HG03432 (cell line): ENCODE data around the gene SLC7A7.
A peak's percentile ranks its signal among the peaks of the same experiment; 100 is the strongest.
"Not testable (repeated sequence)": the region's sequence is repeated elsewhere in the genome, so short reads cannot be mapped to it uniquely, and the experiment has no call there.

Experiments used
- ATAC-seq: cut with Tn5 transposase; IDR thresholded peaks from one replicate; pipeline ENCODE4 v1.9.1; 2021; ENCODE audit warnings: mild to moderate bottlenecking, moderate library complexity; ENCODE audit not compliant: unreplicated experiment

SLC7A7 gene

DNA sequence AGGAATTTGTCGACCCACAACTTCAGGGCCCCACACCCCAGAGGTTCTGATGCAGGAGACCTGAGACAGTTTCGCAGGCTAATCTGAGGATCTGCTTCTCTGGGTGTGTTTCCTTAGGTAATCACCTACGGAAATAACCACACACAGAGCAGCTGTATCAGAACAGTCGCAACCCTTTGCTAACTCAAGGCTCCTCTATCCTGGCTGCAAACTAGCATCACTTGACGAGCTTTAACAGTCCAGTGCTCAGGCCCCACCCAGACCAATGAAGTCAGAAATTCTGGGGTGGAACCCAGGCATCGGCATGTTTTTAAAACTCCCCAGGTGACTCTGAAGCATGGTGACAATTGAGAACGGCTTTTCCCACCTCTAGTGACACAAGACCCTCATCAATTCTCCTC lies 20.7 kb downstream of the SLC7A7 start:
- ATAC-seq, result peak; percentile 41

GRCh38 chr14:22793976-22794375 lies 21.3 kb downstream of the SLC7A7 start:
- no peak for ATAC-seq

DNA sequence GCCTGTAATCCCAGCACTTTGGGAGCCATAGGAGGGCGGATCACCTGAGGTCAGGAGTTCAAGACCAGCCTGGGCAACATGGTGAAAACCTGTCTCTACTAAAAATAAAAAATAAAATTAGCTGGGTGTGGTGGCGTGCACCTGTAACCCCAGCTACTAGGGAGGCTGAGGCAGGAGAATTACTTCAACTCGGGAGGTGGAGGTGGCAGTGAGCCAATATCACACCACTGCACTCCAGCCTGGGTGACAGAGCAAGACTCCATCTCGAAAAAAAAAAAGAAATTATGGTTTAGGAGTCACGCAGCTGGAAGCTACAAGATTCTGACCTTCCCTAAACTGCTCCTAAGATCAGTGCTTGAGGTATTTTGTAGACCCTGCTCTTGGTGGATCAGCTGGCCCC lies 21.7 kb downstream of the SLC7A7 start:
- not testable (repeated sequence) for ATAC-seq

GRCh38 chr14:22792158-22792557 lies 23.1 kb downstream of the SLC7A7 start:
- ATAC-seq, result no peak

- ATAC-seq, result no peak
Observed at GRCh38 chr14:22791301-22791700, 23.9 kb downstream of the SLC7A7 start.

DNA sequence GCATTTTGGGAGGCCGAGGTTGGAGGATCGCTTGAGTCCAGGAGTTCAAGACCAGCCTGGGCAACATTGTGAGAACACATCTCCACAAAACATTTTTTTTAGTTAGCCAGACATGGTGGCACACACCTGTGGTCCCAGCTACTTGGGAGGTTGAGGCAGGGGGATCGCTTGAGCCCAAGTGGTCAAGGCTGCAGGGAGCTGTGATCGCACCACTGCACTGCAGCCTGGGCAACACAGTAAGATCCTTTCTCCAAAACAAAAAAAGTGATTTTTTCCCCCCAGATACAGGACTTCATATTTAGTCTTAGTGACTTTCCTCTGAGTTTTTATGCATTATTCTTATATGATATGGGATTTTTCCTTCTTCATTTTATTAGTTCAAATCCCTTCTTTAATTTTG lies 28.6 kb downstream of the SLC7A7 start:
- no peak for ATAC-seq

DNA sequence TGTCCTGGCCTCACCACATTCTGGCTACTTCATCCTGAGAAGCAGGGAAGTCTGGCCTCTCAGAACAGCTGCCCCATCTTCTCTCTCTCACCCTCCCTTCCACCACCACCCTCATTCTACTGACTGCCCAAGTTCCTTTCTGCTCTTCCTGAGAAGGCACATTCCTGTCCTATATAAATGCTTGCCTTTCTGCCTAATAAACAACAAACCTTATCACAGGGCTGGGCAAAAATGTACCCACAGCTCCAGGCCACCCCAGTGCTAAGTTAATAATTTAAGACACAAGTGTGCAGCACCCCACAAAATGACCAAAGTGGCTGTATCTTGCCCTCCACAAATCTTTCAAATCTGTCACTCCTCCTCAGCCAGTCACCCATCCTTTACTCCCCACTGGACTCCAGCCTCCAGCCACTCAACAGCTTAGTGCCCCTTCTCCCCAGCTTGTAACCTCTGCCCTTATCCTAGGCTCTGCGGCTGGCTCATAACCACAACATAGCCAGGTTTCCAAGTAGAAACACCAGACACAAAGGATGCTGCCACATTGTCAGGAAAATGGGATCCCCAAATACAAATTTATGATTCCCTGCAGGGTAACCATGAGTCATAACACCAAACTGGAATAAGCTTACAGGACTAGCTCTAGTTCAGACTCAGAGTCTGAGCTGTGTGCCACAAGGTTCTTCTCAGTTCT lies 33.8 kb downstream of the SLC7A7 start:
- ATAC-seq, result no peak

- no peak for ATAC-seq
Observed at GRCh38 chr14:22780941-22781300, 34.3 kb downstream of the SLC7A7 start.

DNA sequence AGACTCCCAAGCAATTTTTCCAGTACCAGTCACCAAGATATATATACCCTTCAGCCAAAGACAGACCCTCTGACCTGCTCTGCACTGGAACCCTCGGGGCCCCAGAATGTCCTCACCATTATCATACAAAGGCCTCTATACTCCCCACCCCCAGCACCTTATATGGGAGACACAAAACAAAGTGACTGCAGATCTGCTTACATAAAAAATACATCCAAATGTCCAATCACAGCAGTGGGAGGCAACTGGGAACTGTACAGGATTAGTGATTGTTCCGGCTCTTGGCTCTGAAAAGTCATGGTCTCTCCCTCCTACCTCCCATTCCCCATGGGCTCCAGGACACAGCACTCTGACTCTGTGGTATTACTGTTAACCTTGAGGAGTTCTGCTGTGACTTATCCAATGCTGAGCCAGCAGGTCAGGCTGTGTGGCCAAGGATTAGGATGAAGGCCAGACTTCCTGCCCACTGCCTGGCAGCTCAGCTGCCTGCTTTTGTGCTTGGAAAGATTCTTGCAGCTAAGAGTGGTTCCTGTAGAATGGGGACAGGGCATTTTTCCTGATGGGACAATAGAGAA lies 35.0 kb downstream of the SLC7A7 start:
- ATAC-seq, result no peak

- ATAC-seq, result no peak
Observed at GRCh38 chr14:22778084-22778483, 37.2 kb downstream of the SLC7A7 start.

DNA sequence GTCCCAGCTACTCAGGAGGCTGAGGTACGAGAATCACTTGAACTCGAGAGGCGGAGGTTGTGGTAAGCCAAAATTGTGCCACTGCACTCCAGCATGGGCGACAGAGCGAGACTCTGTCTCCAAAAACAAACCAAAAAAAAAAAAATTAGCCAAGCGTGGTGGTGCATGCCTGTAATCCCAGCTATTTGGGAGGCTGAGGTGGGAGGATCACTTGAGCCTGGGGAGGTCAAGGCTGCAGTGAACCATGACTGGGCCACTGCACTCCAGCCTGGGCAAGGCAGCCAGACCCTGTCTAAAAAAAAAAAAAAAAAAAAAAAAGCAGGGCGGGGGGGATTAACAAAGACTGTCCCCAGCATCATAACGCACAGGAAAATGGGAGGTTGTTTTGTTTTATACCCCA lies 38.4 kb downstream of the SLC7A7 start:
- not testable (repeated sequence) for ATAC-seq

- no peak for ATAC-seq
Observed at GRCh38 chr14:22776215-22776614, 39.0 kb downstream of the SLC7A7 start.

DNA sequence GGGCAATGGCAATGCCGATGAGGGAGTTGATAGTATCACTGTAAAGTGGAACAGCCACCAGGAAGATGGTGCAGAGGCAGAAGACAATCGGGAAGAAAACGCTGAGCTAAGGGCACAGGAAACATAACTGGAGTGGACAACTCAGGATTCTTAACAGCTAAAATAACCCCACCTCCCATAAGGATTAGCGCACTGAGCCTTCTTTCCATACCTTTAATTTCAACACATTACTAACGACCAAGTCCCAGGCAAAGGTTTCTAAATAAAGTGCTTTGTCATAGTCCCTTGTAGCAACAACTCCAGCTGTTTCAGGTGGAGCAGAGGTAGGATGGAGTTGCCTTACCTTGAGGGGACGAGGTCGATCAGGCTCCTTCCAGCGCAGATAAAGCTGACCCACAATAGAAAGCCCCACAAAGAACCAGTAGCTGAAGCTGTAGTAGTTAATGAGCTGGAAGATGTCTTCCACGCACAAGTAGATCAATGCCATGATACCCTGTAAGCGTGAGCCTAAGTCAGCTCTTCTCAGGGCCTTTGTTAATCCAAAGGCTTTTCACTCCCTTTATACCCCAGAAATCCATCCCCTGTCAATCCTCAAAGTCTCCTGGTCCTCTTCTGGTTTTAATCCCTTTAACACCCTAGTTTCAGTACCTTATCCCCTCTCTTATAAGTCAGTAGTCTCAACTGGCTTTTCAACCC lies 41.1 kb downstream of the SLC7A7 start:
- ATAC-seq, result no peak

DNA sequence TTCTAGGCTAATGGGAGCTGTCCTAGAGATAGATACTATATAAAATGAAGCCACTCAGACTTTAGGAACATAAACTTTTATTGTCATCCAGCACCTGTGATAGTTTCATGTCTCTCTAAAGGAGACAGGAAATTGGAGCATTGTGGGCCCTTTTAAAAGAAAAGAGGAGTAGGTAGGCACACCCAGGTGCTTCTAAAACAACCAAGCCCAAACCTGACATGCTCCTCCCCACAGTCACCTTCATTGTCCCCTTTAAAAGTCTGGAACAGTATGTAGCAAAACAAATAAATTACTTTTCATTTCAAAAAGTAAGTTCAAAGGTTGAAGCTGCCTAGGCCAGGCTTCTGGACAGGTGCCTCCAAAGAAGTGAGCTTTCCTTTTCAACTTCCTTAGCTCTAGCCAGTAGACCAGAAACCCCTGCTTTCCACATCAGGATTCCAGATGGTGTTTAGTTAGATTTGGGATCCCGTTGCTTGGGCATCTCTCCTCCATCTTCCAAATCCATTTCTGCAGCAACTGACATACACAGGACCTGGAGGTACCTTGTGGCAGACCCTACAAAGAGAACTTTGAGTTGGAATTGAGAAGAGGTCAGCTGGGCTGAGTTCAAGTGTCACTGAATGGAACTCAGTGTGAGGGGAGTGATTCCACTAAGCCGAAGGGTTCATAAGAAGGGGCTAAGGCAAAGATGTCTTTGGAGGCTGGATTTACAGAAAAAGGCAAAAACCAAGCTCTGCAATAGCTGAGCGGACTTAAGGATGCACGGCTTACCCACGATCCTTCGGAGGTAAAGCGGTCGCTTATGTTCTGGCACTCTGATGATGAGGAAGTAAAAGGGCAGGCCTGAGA lies 41.8 kb downstream of the SLC7A7 start:
- ATAC-seq, result no peak

DNA sequence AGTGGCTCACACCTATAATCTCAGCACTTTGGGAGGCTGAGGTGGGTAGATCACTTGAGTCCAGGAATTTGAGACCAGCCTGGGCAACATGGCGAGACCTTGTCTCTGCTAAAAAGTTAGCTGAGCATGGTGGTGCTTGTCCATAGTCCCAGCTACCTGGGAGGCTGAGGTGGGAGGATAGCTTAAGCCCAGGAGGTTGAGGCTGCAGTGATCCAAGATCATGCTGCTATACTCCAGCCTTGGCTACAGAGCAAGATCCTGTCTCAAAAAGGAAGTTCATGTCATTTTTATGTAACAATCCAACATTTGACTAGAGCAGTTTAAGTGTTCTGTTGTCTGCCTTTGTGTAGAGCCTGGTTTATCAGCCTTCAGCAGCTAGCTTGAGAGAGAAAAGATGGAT lies 42.5 kb downstream of the SLC7A7 start:
- no peak for ATAC-seq

DNA sequence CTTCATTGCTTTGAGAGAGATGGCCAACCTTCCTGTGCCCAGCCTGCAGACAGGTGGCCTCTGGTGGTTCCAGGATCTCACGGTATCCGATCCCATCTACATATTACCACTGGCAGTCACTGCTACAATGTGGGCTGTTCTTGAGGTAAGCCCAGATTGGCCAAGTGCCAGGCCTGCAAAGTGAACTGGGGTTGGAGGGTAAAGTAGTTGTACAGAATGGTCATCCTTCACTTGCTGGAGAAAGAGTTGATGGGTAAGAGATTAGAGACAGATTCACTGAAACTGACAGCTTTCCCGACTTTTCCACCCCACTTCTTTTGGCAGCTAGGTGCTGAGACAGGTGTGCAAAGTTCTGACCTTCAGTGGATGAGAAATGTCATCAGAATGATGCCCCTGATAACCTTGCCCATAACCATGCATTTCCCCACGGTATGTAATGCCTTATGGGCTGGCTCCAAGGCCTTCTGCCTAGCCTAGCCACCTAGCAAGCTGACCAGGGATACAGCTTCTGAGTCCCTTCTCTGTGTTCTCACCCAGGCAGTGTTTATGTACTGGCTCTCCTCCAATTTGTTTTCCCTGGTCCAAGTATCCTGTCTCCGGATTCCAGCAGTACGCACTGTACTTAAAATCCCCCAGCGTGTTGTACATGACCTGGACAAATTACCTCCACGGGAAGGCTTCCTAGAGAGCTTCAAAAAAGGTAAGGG lies 44.6 kb downstream of the SLC7A7 start:
- ATAC-seq, result no peak

- ATAC-seq, result no peak
Observed at GRCh38 chr14:22769369-22769768, 45.9 kb downstream of the SLC7A7 start.

GRCh38 chr14:22768947-22769346 lies 46.3 kb downstream of the SLC7A7 start:
- ATAC-seq, result no peak

GRCh38 chr14:22767323-22767589 lies 48.0 kb downstream of the SLC7A7 start:
- no peak for ATAC-seq

GRCh38 chr14:22766457-22767322 lies 48.5 kb downstream of the SLC7A7 start, which contains the start of gene OXA1L:
OXA1L (plus strand) TSS chr14:22766688; CDS start chr14:22766702, 14 bp downstream.
- ATAC-seq, result peak; percentile 79
